Upper lobe of right lung (tissue), 1 donor: ENCODE measurements around the gene OCEL1. TPM values are rescaled to one million over a fixed set of nuclear protein-coding genes. Genes with fewer than 3 reads are reported as not detected.

Experiments used
- ATAC-seq: fragments of 200-7000 bp; cut with Tn5 transposase; one replicate; pipeline ENCODE4 v1.9.1; 2020; ENCODE audit warnings: mild to moderate bottlenecking, moderate library complexity
- DNase-seq: peaks from one replicate; pipeline ENCODE4 v3.0.0-alpha.2; 2020
- H3K27ac ChIP-seq: fragments of 200-600 bp; one replicate; pipeline ENCODE4 v1.8.0; 2022
- H3K27me3 ChIP-seq: fragments of 200-600 bp; one replicate; pipeline ENCODE4 v1.8.0; 2022; ENCODE audit warnings: mild to moderate bottlenecking
- H3K36me3 ChIP-seq: fragments of 200-600 bp; one replicate; pipeline ENCODE4 v1.8.0; 2022
- H3K4me1 ChIP-seq: fragments of 200-600 bp; one replicate; pipeline ENCODE4 v1.8.0; 2022
- H3K4me3 ChIP-seq: fragments of 200-600 bp; one replicate; pipeline ENCODE4 v1.8.0; 2022; ENCODE audit warnings: mild to moderate bottlenecking
- H3K9me3 ChIP-seq: fragments of 200-600 bp; one replicate; pipeline ENCODE4 v1.8.0; 2022
- intact Hi-C: fragments of 100-400 bp; cut with DNase I; formaldehyde crosslinking; loops from one replicate; pipeline ENCODE4 v1.11.0; 2022
- total RNA-seq: library from RNA; stranded (reverse); fragmentation: NEBNext Ultra II Directional; extraction: Animal tissue kit (Norgen Biotek cat#: 25700); gene quantifications from one replicate; pipeline ENCODE4 v1.2.1, GENCODE V29; 2021
- TF ChIP-seq, protein P1 (sequence below): fragments of 200-600 bp; IDR thresholded peaks from one replicate; pipeline ENCODE4 v1.8.0; 2022; ENCODE audit warnings: antibody characterized with exemption
- donor health status: DM: no; HTN: yes; CAD: no; lungs with severe emphysema.

OCEL1 gene
- total RNA-seq, 1 donor from 2014 or later, result 31.6 TPM

DNA sequence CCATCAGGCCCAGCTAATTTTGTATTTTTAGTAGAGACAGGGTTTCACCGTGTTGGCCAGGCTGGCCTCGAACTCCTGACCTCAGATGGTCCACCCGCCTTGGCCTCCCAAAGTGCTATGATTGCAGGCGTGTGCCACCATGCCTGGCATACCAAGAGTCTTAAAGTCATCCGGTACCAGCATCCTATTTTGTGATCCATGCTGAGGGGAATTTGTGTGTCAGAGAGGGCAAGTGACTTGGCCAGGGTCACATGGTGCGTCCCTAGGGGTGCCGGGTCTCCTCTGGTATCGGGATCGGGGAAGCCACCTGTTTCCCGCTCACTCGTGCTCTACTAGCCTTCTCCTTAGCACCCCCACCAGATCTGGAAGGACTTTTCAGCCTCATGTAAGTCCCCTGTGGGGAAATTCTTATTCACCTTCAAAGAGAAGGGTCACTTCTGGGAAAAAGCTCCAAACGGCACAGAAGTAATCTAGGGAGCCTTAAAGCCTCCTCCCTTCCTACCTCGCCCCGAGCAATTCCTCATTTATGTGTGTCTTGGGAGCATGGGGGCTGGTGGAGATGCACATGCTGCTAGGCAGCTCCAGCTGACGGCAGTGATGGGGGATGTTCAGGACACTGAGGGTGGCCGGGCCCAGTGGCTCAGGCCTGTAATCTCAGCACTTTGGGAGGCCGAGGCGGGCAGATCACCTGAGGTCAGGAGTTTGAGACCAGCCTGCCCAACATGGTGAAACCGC lies 49.6 kb downstream of the OCEL1 start:
- peaks cover 71% of the 10 kb centered on the region for H3K36me3 ChIP-seq
- TF ChIP-seq, protein P1, sequence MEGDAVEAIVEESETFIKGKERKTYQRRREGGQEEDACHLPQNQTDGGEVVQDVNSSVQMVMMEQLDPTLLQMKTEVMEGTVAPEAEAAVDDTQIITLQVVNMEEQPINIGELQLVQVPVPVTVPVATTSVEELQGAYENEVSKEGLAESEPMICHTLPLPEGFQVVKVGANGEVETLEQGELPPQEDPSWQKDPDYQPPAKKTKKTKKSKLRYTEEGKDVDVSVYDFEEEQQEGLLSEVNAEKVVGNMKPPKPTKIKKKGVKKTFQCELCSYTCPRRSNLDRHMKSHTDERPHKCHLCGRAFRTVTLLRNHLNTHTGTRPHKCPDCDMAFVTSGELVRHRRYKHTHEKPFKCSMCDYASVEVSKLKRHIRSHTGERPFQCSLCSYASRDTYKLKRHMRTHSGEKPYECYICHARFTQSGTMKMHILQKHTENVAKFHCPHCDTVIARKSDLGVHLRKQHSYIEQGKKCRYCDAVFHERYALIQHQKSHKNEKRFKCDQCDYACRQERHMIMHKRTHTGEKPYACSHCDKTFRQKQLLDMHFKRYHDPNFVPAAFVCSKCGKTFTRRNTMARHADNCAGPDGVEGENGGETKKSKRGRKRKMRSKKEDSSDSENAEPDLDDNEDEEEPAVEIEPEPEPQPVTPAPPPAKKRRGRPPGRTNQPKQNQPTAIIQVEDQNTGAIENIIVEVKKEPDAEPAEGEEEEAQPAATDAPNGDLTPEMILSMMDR, result no peak
- H3K27me3 ChIP-seq, result no peaks in the 10 kb centered on the region
- no peak overlapping the region for H3K27ac ChIP-seq
- ATAC-seq, result no peak
- DNase-seq, result no peak
- intact Hi-C loops, result no loop called here
- no peak overlapping the region for H3K4me3 ChIP-seq
- no peaks in the 10 kb centered on the region for H3K9me3 ChIP-seq
- no peaks in the 10 kb centered on the region for H3K4me1 ChIP-seq

Other genes starting within 250 kb of the OCEL1 start
- gene CPAMD8, start 199.4 kb upstream of the OCEL1 start, total RNA-seq, result 50.9 TPM
- 8.1 TPM for gene HAUS8, start 150.8 kb upstream of the OCEL1 start, total RNA-seq
- gene MYO9B, start 150.4 kb upstream of the OCEL1 start, total RNA-seq, result 137 TPM
- gene USE1, start 10.9 kb upstream of the OCEL1 start, total RNA-seq, result 24.0 TPM
- gene NR2F6, start 19.7 kb downstream of the OCEL1 start, total RNA-seq, result 41.7 TPM
- 14.0 TPM for gene USHBP1, start 38.5 kb downstream of the OCEL1 start, total RNA-seq
- gene BABAM1, start 41.2 kb downstream of the OCEL1 start, total RNA-seq, result 67.9 TPM
- 0.64 TPM for gene ANKLE1, start 55.7 kb downstream of the OCEL1 start, total RNA-seq
- 17.1 TPM for gene ABHD8, start 77.2 kb downstream of the OCEL1 start, total RNA-seq
- gene MRPL34, start 79.6 kb downstream of the OCEL1 start, total RNA-seq, result 84.9 TPM
- gene DDA1, start 83.3 kb downstream of the OCEL1 start, total RNA-seq, result 30.4 TPM
- 14.6 TPM for gene ANO8, start 108.6 kb downstream of the OCEL1 start, total RNA-seq
- 17.7 TPM for gene GTPBP3, start 111.3 kb downstream of the OCEL1 start, total RNA-seq
- 174 TPM for gene PLVAP, start 151.1 kb downstream of the OCEL1 start, total RNA-seq
- 2.0 TPM for gene CCDC194, start 168.0 kb downstream of the OCEL1 start, total RNA-seq
- gene BST2, start 179.4 kb downstream of the OCEL1 start, total RNA-seq, result 133 TPM
- gene MVB12A, start 193.8 kb downstream of the OCEL1 start, total RNA-seq, result 36.3 TPM
- gene TMEM221, start 222.4 kb downstream of the OCEL1 start, total RNA-seq, result not detected
- not detected for gene NXNL1, start 234.7 kb downstream of the OCEL1 start, total RNA-seq
- gene SLC27A1, start 244.3 kb downstream of the OCEL1 start, total RNA-seq, result 27.8 TPM